ENCODE data around the gene RNASEH2A. TPM values are rescaled to one million over a fixed set of nuclear protein-coding genes. Genes with fewer than 3 reads are reported as not detected.

RNASEH2A gene
- polyA plus RNA-seq, 1 donor (not counting 4 experiments of a cell fraction or from before 2014, with no cell fraction given) = 19.7 TPM

- FAIRE-seq (no peak), DNase-seq (ENCODE audit: low read depth, low spot score) (no peak)
- Histone ChIP-seq H3K27ac (ENCODE audit: control insufficient read depth, insufficient read depth, low read length) (no peak overlapping the region), H3K79me2 (ENCODE audit: control insufficient read depth, insufficient read depth, low read length) (peaks cover 3% of the 10 kb centered on the region), H3K27me3 (ENCODE audit: control insufficient read depth, extremely low read depth, insufficient read depth, low read length) (no peaks in the 10 kb centered on the region), H3K4me1 (ENCODE audit: control insufficient read depth, extremely low read depth, insufficient read depth, low read length) (peaks cover 9% of the 10 kb centered on the region), H3K4me2 (ENCODE audit: control insufficient read depth, extremely low read depth, insufficient read depth, low read depth, low read length) (no peak overlapping the region), H3K9me1 (ENCODE audit: control insufficient read depth, extremely low read depth, insufficient read depth, low read length) (no peaks in the 10 kb centered on the region), H3K4me3 (ENCODE audit: control insufficient read depth in 2 of 3, extremely low read depth in 1 of 3, insufficient read depth in 2 of 3, low read depth in 1 of 3, low read length in 3 of 3) (no peak overlapping the region), H2AFZ (ENCODE audit: control insufficient read depth, low read length) (no peak overlapping the region), H4K20me1 (ENCODE audit: control insufficient read depth, extremely low read depth, insufficient read depth, low read length) (peaks cover 3% of the 10 kb centered on the region), H3K36me3 (ENCODE audit: control insufficient read depth in 2 of 2, extremely low read depth in 1 of 2, insufficient read depth in 2 of 2, low read length in 2 of 2) (peaks cover 19 to 27% of the 10 kb centered on the region in 2 experiments), H3K9me3 (ENCODE audit: control insufficient read depth, low read depth, low read length) (no peaks in the 10 kb centered on the region), H3K9ac (ENCODE audit: control insufficient read depth, extremely low read depth, insufficient read depth, low read length) (no peak overlapping the region)
- dilution Hi-C loops (cut with MboI; ENCODE audit: extremely low pct_ligation_motif_present, low sequenced_read_pairs) = no loop called here
- TF ChIP-seq CTCF (optimal IDR thresholded peaks at IDR 0.05 in 1 of 3, IDR thresholded peaks at IDR 0.05 in 1 of 3, conservative IDR thresholded peaks at IDR 0.05 in 1 of 3; ENCODE audit: extremely low read depth in 1 of 3, insufficient read depth in 2 of 3, low read length in 3 of 3) = no peak
- no peak for TF ChIP-seq EZH2 (IDR thresholded peaks at IDR 0.05; ENCODE audit: low read length)
Observed at GRCh38 chr19:12772323-12772722, 34.1 kb upstream of the RNASEH2A start.

GRCh38 chr19:12773571-12773970 is 32.8 kb upstream of the RNASEH2A start:
- Histone ChIP-seq H3K9ac (ENCODE audit: control insufficient read depth, extremely low read depth, insufficient read depth, low read length) (no peak overlapping the region), H4K20me1 (ENCODE audit: control insufficient read depth, extremely low read depth, insufficient read depth, low read length) (peaks cover 3% of the 10 kb centered on the region), H3K9me3 (ENCODE audit: control insufficient read depth, low read depth, low read length) (no peaks in the 10 kb centered on the region), H2AFZ (ENCODE audit: control insufficient read depth, low read length) (no peak overlapping the region), H3K36me3 (ENCODE audit: control insufficient read depth in 2 of 2, extremely low read depth in 1 of 2, insufficient read depth in 2 of 2, low read length in 2 of 2) (peaks cover 19 to 21% of the 10 kb centered on the region in 2 experiments), H3K79me2 (ENCODE audit: control insufficient read depth, insufficient read depth, low read length) (peaks cover 3% of the 10 kb centered on the region), H3K4me3 (ENCODE audit: control insufficient read depth in 2 of 3, extremely low read depth in 1 of 3, insufficient read depth in 2 of 3, low read depth in 1 of 3, low read length in 3 of 3) (no peak overlapping the region), H3K4me2 (ENCODE audit: control insufficient read depth, extremely low read depth, insufficient read depth, low read depth, low read length) (no peak overlapping the region), H3K4me1 (ENCODE audit: control insufficient read depth, extremely low read depth, insufficient read depth, low read length) (peaks cover 18% of the 10 kb centered on the region), H3K9me1 (ENCODE audit: control insufficient read depth, extremely low read depth, insufficient read depth, low read length) (no peaks in the 10 kb centered on the region), H3K27me3 (ENCODE audit: control insufficient read depth, extremely low read depth, insufficient read depth, low read length) (no peaks in the 10 kb centered on the region), H3K27ac (ENCODE audit: control insufficient read depth, insufficient read depth, low read length) (no peak overlapping the region)
- dilution Hi-C loops (cut with MboI; ENCODE audit: extremely low pct_ligation_motif_present, low sequenced_read_pairs) = no loop called here
- DNase-seq (ENCODE audit: low read depth, low spot score) = no peak
- FAIRE-seq = peak; percentile 39
- TF ChIP-seq EZH2 (IDR thresholded peaks at IDR 0.05; ENCODE audit: low read length) (no peak), CTCF (optimal IDR thresholded peaks at IDR 0.05 in 1 of 3, IDR thresholded peaks at IDR 0.05 in 1 of 3, conservative IDR thresholded peaks at IDR 0.05 in 1 of 3; ENCODE audit: extremely low read depth in 1 of 3, insufficient read depth in 2 of 3, low read length in 3 of 3) (peak; percentile 36 to 45 (median 41))
